Umbilical cord (tissue), 2 donors: ENCODE measurements around the gene CNN1. TPM values are rescaled to one million over a fixed set of nuclear protein-coding genes. Genes with fewer than 3 reads are reported as not detected.
A peak's percentile ranks its signal among the peaks of the same experiment; 100 is the strongest.
"Not testable (repeated sequence)": the region's sequence is repeated elsewhere in the genome, so short reads cannot be mapped to it uniquely, and the experiment has no call there.

Source experiments
- DNase-seq: peaks from one replicate; pipeline ENCODE4 v3.0.0-alpha.2; 2015; ENCODE audit warnings: low spot score
- total RNA-seq: library from RNA; depleted of rRNA; stranded (reverse); fragments of >200 nt; gene quantifications from one replicate; pipeline ENCODE4 v1.2.3, GENCODE V29; 2014; ENCODE audit warnings: low replicate concordance; ENCODE audit not compliant: insufficient read depth

The CNN1 gene
- total RNA-seq, 1 donor from 2014 or later: 1,035 TPM

GRCh38 chr19:11564082-11564807, 25.6 kb downstream of the CNN1 start:
- not testable (repeated sequence) for DNase-seq

GRCh38 chr19:11565649-11565980, 27.0 kb downstream of the CNN1 start:
- not testable (repeated sequence) for DNase-seq

GRCh38 chr19:11566164-11566563, 27.5 kb downstream of the CNN1 start:
- no peak for DNase-seq

GRCh38 chr19:11570039-11570462, 31.4 kb downstream of the CNN1 start:
- no peak for DNase-seq

- DNase-seq: not testable (repeated sequence)
These were observed 34.7 kb downstream of the CNN1 start for GRCh38 chr19:11573354-11573753.

- not testable (repeated sequence) for DNase-seq
These were observed 35.1 kb downstream of the CNN1 start for GRCh38 chr19:11573763-11574162.

GRCh38 chr19:11574689-11575088, 36.0 kb downstream of the CNN1 start:
- no peak for DNase-seq

GRCh38 chr19:11576227-11576626, 37.6 kb downstream of the CNN1 start:
- no peak for DNase-seq

GRCh38 chr19:11577451-11578257, 39.0 kb downstream of the CNN1 start, which contains the start of gene ACP5:
Gene ACP5, minus strand, starts transcription at chr19:11577645. Its CDS starts 328 bp downstream, at chr19:11577317.
- no peak for DNase-seq

GRCh38 chr19:11578258-11579142, 39.8 kb downstream of the CNN1 start:
- DNase-seq: no peak

GRCh38 chr19:11580116-11580515, 41.5 kb downstream of the CNN1 start:
- DNase-seq: no peak

GRCh38 chr19:11581740-11582139, 43.1 kb downstream of the CNN1 start:
- no peak for DNase-seq

- DNase-seq: no peak
These were observed 47.7 kb downstream of the CNN1 start for GRCh38 chr19:11586331-11586730.

GRCh38 chr19:11587302-11587974, 48.8 kb downstream of the CNN1 start:
- DNase-seq: peak; percentile 67

- no peak for DNase-seq
These were observed 49.5 kb downstream of the CNN1 start for GRCh38 chr19:11587975-11588631.

GRCh38 chr19:11594084-11594483, 55.4 kb downstream of the CNN1 start:
- DNase-seq: no peak

GRCh38 chr19:11596156-11596555, 57.5 kb downstream of the CNN1 start:
- no peak for DNase-seq

- DNase-seq: peak; percentile 99
These were observed 58.8 kb downstream of the CNN1 start, which contains the start of gene ZNF627 for GRCh38 chr19:11597202-11598102. Gene ZNF627, plus strand, starts transcription at chr19:11597483. Its CDS starts 145 bp downstream, at chr19:11597628.

- DNase-seq: no peak
These were observed 59.4 kb downstream of the CNN1 start for GRCh38 chr19:11598103-11598483.

- no peak for DNase-seq
These were observed 60.1 kb downstream of the CNN1 start for GRCh38 chr19:11598746-11599145.
